ENCODE results near the gene NR3C2. TPM values are rescaled to one million over a fixed set of nuclear protein-coding genes. Genes with fewer than 3 reads are reported as not detected.

NR3C2 gene
- total RNA-seq, 1 experiment from 2014 or later = 0.16 TPM

DNA sequence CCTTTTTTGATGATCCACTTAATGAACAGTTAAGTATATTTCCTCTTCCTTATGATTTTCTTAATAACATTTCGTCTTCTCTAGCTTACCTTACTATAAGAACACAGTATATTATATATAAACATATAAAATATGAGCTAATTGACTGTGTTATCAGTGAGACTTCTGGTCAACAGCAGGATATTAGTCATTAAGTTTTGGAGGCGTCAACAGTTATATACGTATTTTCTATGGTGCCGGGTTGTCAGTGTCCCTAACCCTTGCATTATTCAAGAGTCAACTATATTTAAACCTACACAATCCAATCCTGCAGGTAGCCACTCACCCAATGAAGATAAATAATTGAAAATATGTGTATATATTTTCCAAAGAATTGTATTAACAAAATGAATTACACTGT lies 88.0 kb downstream of the NR3C2 start:
- Mint-ChIP-seq H3K4me1 (ENCODE audit: low read depth, unreplicated experiment) (no peaks in the 10 kb centered on the region), H3K9me3 (ENCODE audit: unreplicated experiment) (no peaks in the 10 kb centered on the region), H3K27ac (ENCODE audit: unreplicated experiment) (no peak overlapping the region), H3K27me3 (ENCODE audit: insufficient read depth, unreplicated experiment) (no peaks in the 10 kb centered on the region), H3K36me3 (ENCODE audit: insufficient read depth, unreplicated experiment) (no peaks in the 10 kb centered on the region), H3K4me3 (ENCODE audit: unreplicated experiment) (no peak overlapping the region)
- Histone ChIP-seq H3K9me3 (no peaks in the 10 kb centered on the region), H3K36me3 (ENCODE audit: control insufficient read depth, insufficient read depth, low read length) (no peaks in the 10 kb centered on the region), H3K4me1 (no peaks in the 10 kb centered on the region), H3K27me3 (replicated peaks; ENCODE audit: control insufficient read depth, insufficient read depth, low read length) (no peaks in the 10 kb centered on the region), H3K4me3 (ENCODE audit: low read depth, low read length) (no peak overlapping the region)
- TF ChIP-seq CTCF (IDR thresholded peaks at IDR 0.05; ENCODE audit: insufficient read depth in 1 of 2, low read depth in 1 of 2, low read length in 1 of 2, severe bottlenecking in 1 of 2, unreplicated experiment in 1 of 2) = no peak
- no TSS peak for BruUV-seq (replicated peaks)
- DNase-seq = no peak
- ChIA-PET CTCF (no interaction called here), POLR2A (no interaction called here)
- intact Hi-C loops (cut with micrococcal nuclease; ENCODE audit: unreplicated experiment) = loop anchor here (1.0 kb wide), 1 partner anchor 32 kb away; no protein-coding TSS in a partner anchor

DNA sequence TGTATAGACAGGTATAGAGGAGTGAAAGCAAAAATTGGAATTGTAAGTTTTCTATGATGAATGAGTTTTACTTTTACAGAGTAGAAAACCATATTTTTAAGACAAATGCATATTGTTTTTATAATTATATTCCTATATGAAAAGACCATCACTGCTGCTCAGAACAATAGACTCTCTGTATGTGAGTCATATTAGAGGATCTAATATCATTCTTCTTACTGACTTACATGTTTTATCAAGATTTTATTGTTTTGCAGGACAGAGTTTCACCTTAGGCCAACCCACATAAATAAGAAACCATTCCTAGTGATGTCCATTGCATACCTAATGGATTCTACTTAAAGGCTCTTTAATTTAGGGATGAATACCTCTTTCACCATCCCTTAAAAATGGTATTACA lies 88.6 kb downstream of the NR3C2 start:
- TF ChIP-seq CTCF (IDR thresholded peaks at IDR 0.05; ENCODE audit: insufficient read depth in 1 of 2, low read depth in 1 of 2, low read length in 1 of 2, severe bottlenecking in 1 of 2, unreplicated experiment in 1 of 2) = no peak
- no peaks in the 10 kb centered on the region for H3K9me3 Mint-ChIP-seq (ENCODE audit: unreplicated experiment)
- H3K36me3 ChIP-seq (ENCODE audit: control insufficient read depth, insufficient read depth, low read length) = no peaks in the 10 kb centered on the region
- H3K36me3 Mint-ChIP-seq (ENCODE audit: insufficient read depth, unreplicated experiment) = no peaks in the 10 kb centered on the region
- CTCF ChIA-PET = no interaction called here
- peaks cover 2% of the 10 kb centered on the region for H3K27me3 Mint-ChIP-seq (ENCODE audit: insufficient read depth, unreplicated experiment)
- BruUV-seq (replicated peaks) = no TSS peak
- intact Hi-C loops (cut with micrococcal nuclease; ENCODE audit: unreplicated experiment) = no loop called here
- POLR2A ChIA-PET = no interaction called here
- H3K4me3 ChIP-seq (ENCODE audit: low read depth, low read length) = no peak overlapping the region
- H3K4me1 Mint-ChIP-seq (ENCODE audit: low read depth, unreplicated experiment) = no peaks in the 10 kb centered on the region
- no peaks in the 10 kb centered on the region for H3K4me1 ChIP-seq
- no peak overlapping the region for H3K4me3 Mint-ChIP-seq (ENCODE audit: unreplicated experiment)
- H3K9me3 ChIP-seq = no peaks in the 10 kb centered on the region
- no peak overlapping the region for H3K27ac Mint-ChIP-seq (ENCODE audit: unreplicated experiment)
- no peak for DNase-seq
- no peaks in the 10 kb centered on the region for H3K27me3 ChIP-seq (replicated peaks; ENCODE audit: control insufficient read depth, insufficient read depth, low read length)

GRCh38 chr4:148349153-148349552 lies 93.1 kb downstream of the NR3C2 start:
- no peaks in the 10 kb centered on the region for H3K9me3 Mint-ChIP-seq (ENCODE audit: unreplicated experiment)

More at GRCh38 chr4:148349153-148349552, 93.1 kb downstream of the NR3C2 start:
- no peak for DNase-seq
- ChIA-PET CTCF (no interaction called here), POLR2A (no interaction called here)
- H3K9me3 ChIP-seq = no peaks in the 10 kb centered on the region
- H3K36me3 ChIP-seq (ENCODE audit: control insufficient read depth, insufficient read depth, low read length) = no peaks in the 10 kb centered on the region
- no peaks in the 10 kb centered on the region for H3K36me3 Mint-ChIP-seq (ENCODE audit: insufficient read depth, unreplicated experiment)
- no peak overlapping the region for H3K27ac Mint-ChIP-seq (ENCODE audit: unreplicated experiment)
- no peak overlapping the region for H3K4me3 ChIP-seq (ENCODE audit: low read depth, low read length)
- H3K27me3 Mint-ChIP-seq (ENCODE audit: insufficient read depth, unreplicated experiment) = peaks cover 8% of the 10 kb centered on the region
- TF ChIP-seq CTCF (IDR thresholded peaks at IDR 0.05; ENCODE audit: insufficient read depth in 1 of 2, low read depth in 1 of 2, low read length in 1 of 2, severe bottlenecking in 1 of 2, unreplicated experiment in 1 of 2) = no peak
- H3K4me1 ChIP-seq = no peaks in the 10 kb centered on the region
- H3K4me1 Mint-ChIP-seq (ENCODE audit: low read depth, unreplicated experiment) = no peaks in the 10 kb centered on the region
- no peaks in the 10 kb centered on the region; the same call in 1 of the 2 replicates for H3K27me3 ChIP-seq (replicated peaks; ENCODE audit: control insufficient read depth, insufficient read depth, low read length)
- BruUV-seq (replicated peaks) = no TSS peak
- intact Hi-C loops (cut with micrococcal nuclease; ENCODE audit: unreplicated experiment) = no loop called here
- no peak overlapping the region for H3K4me3 Mint-ChIP-seq (ENCODE audit: unreplicated experiment)
